ENCODE data around the gene CPNE6.
A peak's percentile ranks its signal among the peaks of the same experiment; 100 is the strongest.

The CPNE6 gene

DNA sequence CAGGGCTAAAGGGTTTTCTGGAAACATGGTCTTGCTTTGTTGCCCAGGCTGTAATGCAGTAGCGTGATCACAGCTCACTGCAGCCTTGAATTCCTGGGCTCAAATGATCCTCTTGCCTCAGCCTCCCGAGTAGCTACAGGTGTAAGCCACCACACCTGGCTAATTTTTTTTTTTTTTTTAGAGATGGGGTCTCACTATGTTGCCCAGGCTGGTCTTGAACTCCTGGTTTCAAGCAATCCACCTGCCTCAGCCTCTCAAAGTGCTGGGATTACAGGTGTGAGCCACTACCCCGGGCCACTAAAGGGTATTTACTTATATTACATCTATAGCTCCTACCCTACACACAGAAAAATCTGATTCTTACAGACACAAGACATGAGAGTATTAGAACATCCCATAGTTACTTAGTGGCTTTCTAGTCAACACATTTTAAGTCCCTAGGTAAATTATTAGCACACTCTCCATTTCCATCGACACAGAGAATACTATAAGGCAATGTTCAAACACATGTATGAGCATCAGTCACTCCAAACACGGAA, 37.0 kb downstream of the CPNE6 start:
- no peak for DNase-seq

DNA sequence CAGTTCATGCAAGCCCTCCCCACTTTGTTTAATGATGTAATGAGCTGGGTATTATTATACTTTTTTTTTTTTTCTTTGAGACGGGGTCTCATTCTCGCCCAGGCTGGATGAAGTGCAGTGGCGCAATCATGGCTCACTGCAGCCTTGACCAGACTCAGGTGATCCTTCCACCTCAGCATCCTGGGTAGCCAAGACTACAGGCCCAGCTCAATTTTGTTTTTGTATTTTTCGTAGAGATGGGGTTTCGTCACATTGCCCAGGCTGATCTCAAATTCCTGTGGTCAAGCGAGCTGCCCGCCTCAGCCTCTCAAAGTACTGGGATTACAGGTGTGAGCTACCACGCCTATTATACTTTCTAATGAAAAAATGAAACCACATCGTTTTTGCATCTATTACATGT, 38.7 kb downstream of the CPNE6 start:
- no peak for DNase-seq

DNA sequence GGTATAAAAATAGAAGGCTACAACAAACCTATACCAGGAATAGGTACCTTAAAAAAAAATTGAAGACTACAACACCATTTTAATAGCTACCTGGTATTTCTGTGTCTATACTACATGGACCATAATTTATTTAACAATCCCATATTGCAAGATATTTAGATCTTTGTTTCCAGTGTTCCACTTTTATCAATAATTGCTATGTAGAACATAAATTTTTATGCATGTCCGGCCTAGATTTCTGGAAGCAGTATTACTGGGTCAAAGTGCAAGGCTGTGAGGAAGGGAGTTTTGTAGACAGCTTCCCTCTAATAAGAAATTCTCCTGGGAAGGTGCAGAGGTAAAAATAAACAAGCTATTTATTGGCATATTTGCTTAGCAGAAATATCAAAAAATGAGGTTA, 39.2 kb downstream of the CPNE6 start:
- no peak for DNase-seq

DNA sequence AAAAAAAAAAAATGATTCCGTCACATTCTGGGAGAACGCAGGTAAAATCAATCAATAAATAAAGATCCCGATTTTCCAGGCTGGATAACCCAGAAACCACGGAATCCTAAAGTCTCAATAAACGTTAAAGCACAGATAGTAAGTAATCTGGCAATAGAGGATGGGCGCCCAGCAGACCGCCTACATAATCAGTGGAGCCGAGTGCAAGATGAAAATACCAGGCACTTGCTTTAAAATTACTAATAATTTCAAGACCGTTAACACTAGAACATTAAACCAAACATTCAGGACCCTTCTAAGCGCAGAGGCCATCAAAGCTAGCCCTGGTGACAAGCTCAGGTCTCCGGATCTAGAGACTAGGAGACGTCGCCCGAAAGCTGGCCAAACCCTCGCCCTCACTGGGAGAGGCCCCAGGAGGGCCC, 42.0 kb downstream of the CPNE6 start:
- DNase-seq: no peak

DNA sequence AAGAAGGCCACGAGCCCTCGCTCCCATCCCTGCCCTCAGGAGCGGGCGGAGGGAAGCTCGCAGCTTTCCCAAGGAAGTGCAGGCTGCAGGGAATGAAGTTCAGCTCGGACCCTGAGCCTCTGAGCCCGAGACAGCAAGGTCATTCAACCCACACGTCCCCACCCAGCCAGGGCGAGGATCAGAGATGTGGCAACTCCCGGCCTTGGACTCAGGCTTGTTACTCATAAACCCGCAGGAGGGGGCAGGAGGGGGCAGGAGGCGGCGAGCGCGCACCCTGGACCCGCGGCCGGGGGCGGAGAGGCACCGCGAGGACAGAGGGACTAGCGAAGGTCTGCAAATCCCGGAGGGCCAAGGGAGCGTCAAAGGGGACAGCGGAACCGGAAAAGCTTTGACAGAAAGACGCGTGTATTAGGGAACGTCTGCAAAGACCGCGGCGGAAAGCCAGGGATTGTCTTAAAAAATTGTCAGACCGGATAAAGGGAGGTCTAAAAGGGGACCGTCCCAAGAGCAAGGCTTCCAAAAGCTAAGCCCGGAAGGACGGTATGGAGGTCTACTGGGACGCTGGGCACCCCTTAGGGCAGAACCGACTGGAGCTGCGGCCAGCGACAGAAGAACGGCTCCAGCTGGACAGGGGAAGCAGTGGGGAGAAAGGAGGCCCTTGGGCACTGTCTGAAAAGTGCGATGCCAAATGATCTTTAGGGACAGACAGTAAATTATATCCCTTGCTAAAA, 42.6 kb downstream of the CPNE6 start:
- DNase-seq: peak; percentile 78

DNA sequence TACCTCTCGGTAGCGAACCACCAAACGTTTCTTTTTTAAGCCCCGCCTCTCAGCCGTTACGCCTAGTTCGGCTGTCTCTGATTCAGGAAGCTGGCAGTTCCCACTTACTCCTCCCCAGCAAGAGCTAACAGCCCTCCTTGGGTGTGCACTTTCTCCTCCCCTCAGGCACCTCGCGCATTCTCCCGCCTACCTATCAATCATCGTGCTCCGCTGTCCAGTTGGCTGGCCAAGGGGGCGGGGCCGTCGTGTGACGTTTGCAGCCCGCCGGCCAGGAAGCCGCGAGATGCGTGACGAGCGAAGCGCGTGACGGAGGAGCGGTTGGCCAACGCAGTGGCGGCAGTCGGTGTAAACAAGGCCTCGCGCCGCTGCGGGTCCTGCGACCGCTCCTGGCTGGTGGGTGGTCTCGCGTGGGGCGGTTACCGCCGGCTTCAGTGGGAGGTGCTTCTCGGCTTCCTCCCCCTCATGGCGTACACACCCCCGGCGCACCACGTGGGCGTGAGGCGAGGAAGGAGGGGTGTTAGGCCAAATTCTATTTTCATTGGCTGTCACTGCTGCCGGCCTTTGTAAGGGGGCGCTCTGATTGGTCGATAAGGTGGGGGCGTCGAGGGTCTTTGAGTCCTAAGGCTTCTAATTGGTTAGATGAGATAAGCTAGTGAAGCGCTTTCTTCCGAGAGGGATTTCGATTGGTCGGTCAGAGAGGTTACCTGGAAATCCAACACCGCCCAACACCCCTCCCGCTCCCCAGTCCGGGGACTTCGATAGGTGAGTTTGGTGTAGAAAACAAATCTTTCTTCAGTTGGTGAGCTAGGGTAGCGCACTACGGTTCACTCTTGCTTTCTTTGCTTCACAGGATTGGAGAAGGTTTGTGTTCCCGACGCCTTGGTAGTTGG, 43.4 kb downstream of the CPNE6 start, which contains the start of the genes DCAF11 and NRL:
Gene DCAF11, plus strand, starts transcription at position 246 of the 890 bp plus-strand sequence. CDS start 818 bp downstream, outside the sequence.
Gene NRL, minus strand, starts transcription at position 418 of the 890 bp plus-strand sequence. CDS start 32,101 bp downstream, outside the sequence.
- peak; percentile 99 for DNase-seq

DNA sequence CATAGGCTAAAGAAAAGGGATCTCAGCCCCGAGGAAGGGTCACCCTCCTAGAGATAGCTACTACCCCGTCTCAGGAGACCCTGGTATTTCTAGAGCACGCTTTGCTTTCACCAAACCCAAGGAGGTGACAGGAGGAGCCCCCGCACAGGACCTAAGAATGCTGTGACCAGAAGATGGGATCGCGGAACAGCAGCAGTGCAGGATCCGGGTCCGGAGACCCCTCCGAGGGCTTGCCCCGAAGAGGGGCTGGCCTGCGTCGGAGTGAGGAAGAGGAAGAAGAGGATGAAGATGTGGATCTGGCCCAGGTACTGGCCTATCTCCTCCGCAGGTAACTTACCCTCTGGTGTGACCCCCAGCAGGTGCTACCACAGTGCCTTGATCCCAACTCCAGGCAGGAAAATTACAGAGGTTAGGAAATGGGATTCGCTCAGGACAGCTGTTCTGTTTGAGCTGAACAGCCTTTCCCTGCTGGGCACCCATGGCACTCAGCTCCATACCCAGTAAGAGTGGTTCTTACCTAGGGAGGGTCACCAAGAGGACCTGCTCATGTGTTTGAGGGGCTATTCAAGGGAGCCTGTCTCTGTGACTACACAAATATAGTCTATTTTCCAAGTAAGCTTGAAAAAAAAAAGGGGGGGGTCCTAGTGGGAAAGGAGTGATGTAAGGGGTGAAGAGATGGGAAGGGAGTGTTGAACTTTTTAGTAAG, 44.2 kb downstream of the CPNE6 start:
- no peak for DNase-seq

DNA sequence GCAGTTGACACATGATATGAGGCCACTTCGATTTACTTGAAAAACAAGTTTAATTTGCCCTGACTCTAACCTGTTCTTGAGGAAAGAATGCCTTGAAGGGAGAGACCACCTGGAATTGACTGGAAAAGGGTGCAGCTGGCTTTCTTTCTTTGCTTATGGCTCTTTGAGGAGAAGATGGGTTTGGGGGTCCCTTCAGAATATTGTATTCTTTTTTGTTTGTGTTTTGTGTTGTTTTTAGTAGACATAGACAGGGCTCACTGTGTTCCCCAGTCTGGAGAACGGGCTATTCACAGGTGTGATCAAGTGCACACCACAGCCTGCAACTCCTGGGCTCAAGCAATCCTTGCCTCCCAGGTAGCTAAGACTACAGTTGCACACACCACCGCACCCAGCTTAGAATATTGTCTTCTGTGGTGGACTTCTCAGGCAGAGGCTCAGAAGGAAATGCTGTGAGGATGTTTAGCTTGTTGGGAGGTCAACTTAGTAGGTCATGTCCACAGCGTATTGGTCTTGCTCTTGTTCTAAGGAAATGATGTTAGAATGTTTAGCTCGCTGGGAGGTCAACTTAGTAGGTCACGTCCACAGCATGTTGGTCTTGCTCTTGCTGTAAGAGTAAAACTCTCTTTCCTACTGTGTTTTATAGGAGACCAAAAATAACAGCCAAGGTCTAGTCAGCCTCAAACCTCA, 44.9 kb downstream of the CPNE6 start:
- no peak for DNase-seq

DNA sequence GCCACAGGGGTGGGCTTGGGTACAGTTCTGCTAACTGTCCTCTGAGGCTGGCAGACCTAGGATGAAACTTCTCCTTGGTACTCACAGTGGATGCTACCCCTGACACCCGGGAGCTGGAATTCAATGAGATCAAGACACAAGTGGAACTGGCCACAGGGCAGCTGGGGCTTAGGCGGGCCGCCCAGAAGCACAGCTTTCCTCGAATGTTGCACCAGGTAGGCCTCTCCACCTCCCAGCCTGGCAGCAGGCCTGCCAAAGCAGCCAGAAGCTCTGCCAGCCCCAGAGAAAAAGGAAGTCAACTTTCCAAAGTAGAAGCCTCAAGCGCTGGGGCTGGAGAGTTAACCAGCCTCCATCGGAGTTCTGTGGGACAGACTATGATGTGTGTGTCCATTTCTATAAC, 45.8 kb downstream of the CPNE6 start:
- DNase-seq: no peak

DNA sequence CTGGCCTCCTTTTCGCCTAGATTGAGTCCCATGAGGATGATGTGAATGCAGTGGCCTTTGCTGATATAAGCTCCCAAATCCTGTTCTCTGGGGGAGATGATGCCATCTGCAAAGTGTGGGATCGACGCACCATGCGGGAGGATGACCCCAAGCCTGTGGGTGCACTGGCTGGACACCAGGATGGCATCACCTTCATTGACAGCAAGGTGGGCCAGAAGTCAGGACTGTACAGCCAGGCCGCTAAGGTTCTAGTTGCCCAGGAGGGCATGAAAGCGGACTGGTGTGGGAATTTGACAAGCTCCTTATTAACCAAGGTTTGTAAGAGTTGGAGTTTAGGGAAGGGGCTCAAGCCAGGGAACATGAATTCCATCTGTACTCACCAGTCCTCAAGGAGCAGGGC, 48.3 kb downstream of the CPNE6 start:
- DNase-seq: no peak

DNA sequence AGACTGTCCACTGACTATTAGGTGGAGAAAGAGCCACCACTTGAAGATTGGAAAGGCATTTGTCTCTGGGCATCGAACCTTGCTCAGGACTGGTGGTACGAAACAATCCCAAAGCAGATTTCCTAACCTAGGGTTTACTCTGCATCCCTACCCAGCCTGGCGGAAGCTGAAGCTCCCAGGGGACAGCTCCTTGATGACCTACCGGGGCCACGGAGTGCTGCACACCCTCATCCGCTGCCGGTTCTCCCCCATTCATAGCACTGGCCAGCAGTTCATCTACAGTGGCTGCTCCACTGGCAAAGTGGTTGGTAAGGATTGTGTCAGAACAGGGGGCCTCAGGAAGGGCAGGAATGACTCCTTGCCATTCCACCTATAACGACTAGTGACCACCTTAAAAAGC, 49.8 kb downstream of the CPNE6 start:
- no peak for DNase-seq

DNA sequence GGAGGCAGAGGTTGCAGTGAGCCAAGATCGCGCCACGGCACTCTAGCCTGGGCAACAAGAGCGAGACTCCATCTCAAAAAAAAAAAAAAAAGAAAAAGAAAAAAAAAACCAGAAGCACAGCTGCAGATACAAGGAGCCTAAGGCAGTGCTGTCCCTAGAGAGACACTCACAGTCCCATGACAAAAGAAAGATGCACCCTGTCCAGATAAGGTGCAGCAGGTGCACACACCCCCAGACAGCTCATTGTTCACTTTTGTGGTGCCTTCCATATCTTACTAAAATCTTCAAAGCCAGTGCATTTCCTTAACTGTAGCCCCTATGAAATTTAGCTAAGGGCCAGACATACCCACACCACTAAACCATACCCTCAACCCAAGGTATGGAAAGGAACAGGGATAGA, 51.1 kb downstream of the CPNE6 start:
- DNase-seq: no peak

DNA sequence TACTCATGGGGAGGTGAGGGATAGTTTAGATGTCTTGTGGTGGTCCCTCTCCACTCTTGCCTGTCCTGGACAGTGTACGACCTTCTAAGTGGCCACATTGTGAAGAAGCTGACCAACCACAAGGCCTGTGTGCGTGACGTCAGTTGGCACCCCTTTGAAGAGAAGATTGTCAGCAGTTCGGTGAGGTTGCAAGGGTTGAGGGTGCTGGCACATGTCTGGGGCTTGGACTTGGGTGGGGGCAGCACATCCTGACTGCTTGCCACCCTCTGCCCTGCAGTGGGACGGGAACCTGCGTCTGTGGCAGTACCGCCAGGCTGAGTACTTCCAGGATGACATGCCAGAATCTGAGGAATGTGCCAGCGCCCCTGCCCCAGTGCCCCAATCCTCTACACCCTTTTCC, 51.5 kb downstream of the CPNE6 start:
- DNase-seq: no peak

DNA sequence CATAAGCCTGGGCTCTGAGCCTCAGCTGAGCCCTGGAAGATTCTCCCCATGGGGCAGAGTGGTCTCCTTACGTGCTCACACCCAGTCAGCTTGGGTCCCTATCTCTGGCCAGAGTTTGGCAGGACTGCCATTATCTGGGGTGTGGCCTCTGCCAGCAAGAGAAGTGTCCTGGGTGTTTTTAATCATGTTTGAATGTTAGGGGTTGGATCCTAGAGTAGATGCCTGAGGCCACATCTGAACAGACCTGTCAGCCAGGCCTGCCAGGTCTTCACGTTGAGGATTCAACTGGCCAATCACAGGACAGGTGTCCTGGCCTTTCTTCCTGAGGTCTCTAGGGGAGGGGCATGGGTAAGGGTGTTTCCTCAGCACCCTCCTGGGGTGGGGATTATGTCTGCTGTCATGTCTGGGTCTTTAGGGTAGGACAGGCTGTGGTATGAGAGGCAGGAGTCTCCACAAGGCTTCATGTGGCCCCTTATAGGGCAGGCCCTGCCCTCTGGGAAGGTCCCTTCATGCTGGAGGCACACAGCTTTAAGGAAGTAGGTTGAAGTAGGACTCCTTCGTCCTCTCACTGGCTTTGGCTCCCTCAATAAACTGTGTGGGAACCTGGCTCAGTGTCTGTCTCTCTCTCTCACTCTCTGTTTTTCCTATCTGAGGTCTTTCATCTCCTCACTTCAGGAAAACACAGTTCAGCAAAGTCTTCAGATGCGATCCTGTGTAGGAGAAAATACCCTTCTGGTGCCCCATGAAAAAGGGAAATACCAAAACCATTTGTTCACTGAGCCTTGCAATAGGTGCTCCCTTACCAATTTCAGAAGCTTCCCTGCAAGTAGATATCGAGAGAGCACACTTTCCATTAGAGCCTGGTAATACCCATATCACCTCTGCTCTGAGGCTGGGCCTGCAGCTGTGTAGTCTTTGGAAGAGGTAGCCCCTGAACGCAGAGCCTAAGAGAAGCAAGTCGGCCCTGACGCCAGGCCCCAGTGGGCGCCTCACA, 52.4 kb downstream of the CPNE6 start:
- no peak for DNase-seq

DNA sequence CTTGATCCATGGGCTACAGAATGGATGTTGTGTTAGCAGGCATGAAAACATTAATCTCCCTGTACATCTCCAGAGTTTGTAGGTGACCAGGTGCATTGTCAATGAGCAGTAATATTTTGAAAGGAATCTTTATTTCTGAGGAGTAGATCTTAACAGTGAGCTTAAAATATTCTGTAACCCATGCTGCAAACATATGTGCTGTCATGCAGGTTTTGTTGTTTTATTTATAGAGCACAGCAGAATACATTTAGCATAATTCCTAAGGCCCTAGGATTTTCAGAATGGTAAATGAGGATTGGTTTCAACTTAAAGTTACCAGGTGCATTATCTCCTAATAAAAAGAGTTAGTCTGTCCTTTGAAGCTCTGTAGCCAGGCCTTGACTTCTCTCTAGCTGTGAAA, 55.6 kb downstream of the CPNE6 start:
- DNase-seq: no peak

DNA sequence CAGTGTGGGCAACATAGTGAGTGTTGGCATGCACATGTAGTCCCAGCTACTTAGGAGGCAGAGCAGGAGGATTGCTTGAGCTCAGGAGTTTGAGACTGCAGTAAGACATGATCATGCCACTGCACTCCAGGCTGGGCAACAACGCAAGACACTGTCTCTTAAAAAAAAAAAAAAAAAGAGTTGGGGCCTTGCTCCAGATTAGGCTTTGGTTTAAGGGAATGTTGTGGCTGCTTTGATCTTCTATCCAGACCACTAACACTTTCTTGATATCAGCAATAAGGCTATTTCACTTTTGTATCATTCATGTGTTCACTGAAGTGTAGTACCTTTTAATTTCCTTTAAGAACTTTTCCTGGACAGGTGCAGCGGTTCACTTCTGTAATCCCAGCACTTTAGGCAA, 56.3 kb downstream of the CPNE6 start:
- DNase-seq: no peak
